GM18873 (cell line): ENCODE measurements around the gene RIPK1.
A peak's percentile ranks its signal among the peaks of the same experiment; 100 is the strongest.
"Not testable (repeated sequence)": the region's sequence is repeated elsewhere in the genome, so short reads cannot be mapped to it uniquely, and the experiment has no call there.

Source experiments
- ATAC-seq: cut with Tn5 transposase; IDR thresholded peaks from one replicate; pipeline ENCODE4 v1.9.1; 2021; ENCODE audit warnings: mild to moderate bottlenecking, moderate library complexity, moderate number of reproducible peaks; ENCODE audit not compliant: unreplicated experiment, low FRiP score

Gene RIPK1

DNA sequence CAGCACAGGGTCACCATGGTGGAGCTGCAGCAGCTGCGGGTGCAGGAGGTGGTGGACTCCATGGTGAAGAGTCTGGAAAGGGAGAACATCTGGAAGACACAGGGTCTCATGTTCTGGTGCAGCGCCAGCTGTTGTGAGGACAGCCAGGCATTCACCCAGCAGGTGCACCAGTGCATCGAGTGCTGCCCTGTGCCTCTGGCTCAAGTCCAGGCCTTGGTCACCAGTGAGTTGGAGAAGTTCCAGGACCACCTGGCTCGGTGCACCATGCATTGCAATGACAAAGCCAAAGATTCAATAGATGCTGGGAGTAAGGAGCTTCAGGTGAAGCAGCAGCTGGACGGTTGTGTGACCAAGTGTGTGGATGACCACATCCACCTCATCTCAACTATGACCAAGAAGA is 22.9 kb upstream of the RIPK1 start:
- no peak for ATAC-seq

- no peak for ATAC-seq
Measured at GRCh38 chr6:3045777-3046176, 22.5 kb upstream of the RIPK1 start.

GRCh38 chr6:3046295-3046694 is 22.0 kb upstream of the RIPK1 start:
- no peak for ATAC-seq

DNA sequence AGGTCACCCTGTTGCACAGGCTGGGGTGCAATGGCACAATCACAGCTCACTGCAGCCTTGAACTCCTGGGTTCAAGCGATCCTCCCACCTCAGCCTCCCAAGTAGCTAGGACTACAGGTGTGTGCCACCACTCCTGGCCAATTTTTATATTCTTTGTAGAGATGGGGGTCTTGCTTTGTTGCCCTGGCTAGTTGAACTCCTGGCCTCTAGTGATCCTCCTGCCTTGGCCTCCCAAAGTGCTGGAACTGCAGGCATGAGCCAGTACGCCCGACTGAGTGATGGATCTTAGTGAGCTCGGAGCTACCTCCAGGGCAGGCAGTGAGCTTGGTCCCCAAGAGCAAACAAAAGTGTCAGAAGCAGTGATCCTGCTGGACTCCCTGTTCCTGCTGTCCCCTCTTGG is 20.3 kb upstream of the RIPK1 start:
- not testable (repeated sequence) for ATAC-seq

GRCh38 chr6:3052481-3053230 is 15.6 kb upstream of the RIPK1 start:
- no peak for ATAC-seq

DNA sequence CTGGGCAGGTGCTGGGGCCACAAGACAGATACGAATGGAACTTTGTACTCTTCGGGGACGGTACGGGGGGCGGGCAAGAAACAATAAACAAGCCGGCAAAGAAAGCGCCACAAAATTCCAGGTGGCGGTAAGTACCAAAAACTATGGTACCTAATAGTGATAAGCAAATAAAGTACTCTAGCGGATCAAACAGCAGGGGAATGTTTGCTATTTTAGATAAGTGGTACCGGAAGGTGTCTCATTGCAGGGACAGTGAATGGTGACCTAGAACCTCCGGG is 15.1 kb upstream of the RIPK1 start:
- no peak for ATAC-seq

GRCh38 chr6:3054229-3055157 is 13.8 kb upstream of the RIPK1 start:
- not testable (repeated sequence) for ATAC-seq

GRCh38 chr6:3055158-3055499 is 13.2 kb upstream of the RIPK1 start:
- ATAC-seq, result not testable (repeated sequence)

GRCh38 chr6:3057063-3057770 is 11.1 kb upstream of the RIPK1 start:
- ATAC-seq, result no peak

GRCh38 chr6:3058957-3059356 is 9.3 kb upstream of the RIPK1 start:
- no peak for ATAC-seq

DNA sequence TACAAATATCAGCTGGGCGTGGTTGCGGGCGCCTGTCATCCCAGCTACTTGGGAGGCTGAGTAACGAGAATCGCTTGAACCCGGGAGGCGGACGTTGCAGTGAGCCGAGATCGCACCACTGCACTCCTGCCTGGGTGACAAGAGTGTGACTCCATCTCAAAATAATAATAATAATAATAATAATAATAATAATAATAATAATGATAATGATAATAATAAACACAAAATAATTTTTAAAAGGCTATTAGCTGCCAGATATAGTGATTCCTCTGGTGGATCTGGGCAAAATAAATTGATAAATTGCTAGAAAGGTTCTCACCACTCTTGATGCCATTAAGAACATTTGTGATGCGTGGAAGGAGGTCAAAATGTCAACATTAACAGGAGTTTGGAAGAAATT is 8.2 kb upstream of the RIPK1 start:
- not testable (repeated sequence) for ATAC-seq

- no peak for ATAC-seq
Measured at GRCh38 chr6:3061501-3061941, 6.8 kb upstream of the RIPK1 start.

- not testable (repeated sequence) for ATAC-seq
Measured at GRCh38 chr6:3063340-3063732, 5.0 kb upstream of the RIPK1 start.

GRCh38 chr6:3063733-3064700 is 4.3 kb upstream of the RIPK1 start:
- ATAC-seq, result peak; percentile 41

GRCh38 chr6:3071568-3071967 is 3.3 kb downstream of the RIPK1 start:
- ATAC-seq, result no peak

- ATAC-seq, result no peak
Measured at GRCh38 chr6:3072798-3073197, 4.5 kb downstream of the RIPK1 start.

GRCh38 chr6:3073382-3073781 is 5.1 kb downstream of the RIPK1 start:
- no peak for ATAC-seq

- no peak for ATAC-seq
Measured at GRCh38 chr6:3075772-3076113, 7.4 kb downstream of the RIPK1 start.

DNA sequence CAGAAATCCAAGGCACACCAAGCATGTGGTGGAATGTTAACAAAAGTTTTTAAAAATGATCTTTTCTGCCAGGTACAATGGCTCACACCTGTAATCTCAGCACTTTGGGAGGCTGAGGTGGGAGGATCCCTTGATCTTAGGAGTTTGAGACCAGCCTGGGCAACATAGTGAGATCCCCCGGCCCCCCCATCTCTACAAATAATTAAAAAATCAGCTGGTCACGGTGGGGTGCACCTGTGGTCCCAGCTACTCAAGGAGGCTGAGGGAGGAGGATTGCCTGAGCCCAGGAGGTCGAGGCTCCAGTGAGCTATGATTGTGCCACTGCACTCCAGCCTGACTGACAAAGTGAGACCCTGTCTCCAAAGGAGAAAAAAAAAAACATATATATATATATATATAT is 8.0 kb downstream of the RIPK1 start:
- ATAC-seq, result no peak

GRCh38 chr6:3077430-3077829 is 9.1 kb downstream of the RIPK1 start:
- no peak for ATAC-seq
